T-helper 22 cell (primary cell): Measurements from ENCODE around the gene MTA1.

ENCODE experiments used
- DNase-seq: peaks from one replicate; pipeline ENCODE4 v3.0.0-alpha.2; 2020; ENCODE audit warnings: low read depth

Gene MTA1

GRCh38 chr14:105476831-105477659 is 57.4 kb downstream of the MTA1 start:
- DNase-seq, result no peak

GRCh38 chr14:105477660-105478397 is 58.2 kb downstream of the MTA1 start:
- peak; percentile 74 for DNase-seq

GRCh38 chr14:105478398-105479251 is 59.0 kb downstream of the MTA1 start:
- DNase-seq, result peak; percentile 46

GRCh38 chr14:105479431-105480158 is 60.0 kb downstream of the MTA1 start:
- DNase-seq, result no peak

GRCh38 chr14:105480199-105480746 is 60.6 kb downstream of the MTA1 start:
- DNase-seq, result no peak

GRCh38 chr14:105480807-105481801 is 61.5 kb downstream of the MTA1 start:
- peak; percentile 70 for DNase-seq

GRCh38 chr14:105481886-105482457 is 62.3 kb downstream of the MTA1 start:
- peak; percentile 96 for DNase-seq

- no peak for DNase-seq
Measured at GRCh38 chr14:105482486-105483110, 63.0 kb downstream of the MTA1 start.

GRCh38 chr14:105483300-105484068 is 63.9 kb downstream of the MTA1 start:
- no peak for DNase-seq

GRCh38 chr14:105484069-105484996 is 64.7 kb downstream of the MTA1 start:
- DNase-seq, result peak; percentile 48

GRCh38 chr14:105484997-105485393 is 65.4 kb downstream of the MTA1 start:
- no peak for DNase-seq

- peak; percentile 65 for DNase-seq
Measured at GRCh38 chr14:105485739-105486162, 66.1 kb downstream of the MTA1 start.

- DNase-seq, result no peak
Measured at GRCh38 chr14:105486163-105486973, 66.7 kb downstream of the MTA1 start, which contains the start of gene CRIP1. Gene CRIP1, plus strand, starts transcription at chr14:105486886. Its CDS starts 374 bp downstream, at chr14:105487260.

GRCh38 chr14:105486974-105487448 is 67.4 kb downstream of the MTA1 start:
- peak; percentile 51 for DNase-seq

- DNase-seq, result peak; percentile 66
Measured at GRCh38 chr14:105487449-105487985, 67.9 kb downstream of the MTA1 start.
